Left lung (tissue), 10 donors: ENCODE data around the gene SNX3. TPM values are rescaled to one million over a fixed set of nuclear protein-coding genes. Genes with fewer than 3 reads are reported as not detected.
A peak's percentile ranks its signal among the peaks of the same experiment; 100 is the strongest.
"Not testable (repeated sequence)": the region's sequence is repeated elsewhere in the genome, so short reads cannot be mapped to it uniquely, and the experiment has no call there.

Source experiments
- ATAC-seq: fragments of 200-7000 bp; cut with Tn5 transposase; one replicate; pipeline ENCODE4 v1.9.1; 2020; ENCODE audit warnings: moderate library complexity
- DNase-seq, 4 donors: peaks; one replicate each; pipeline ENCODE4 v3.0.0-alpha.2; 2013 to 2020
- H3K27ac ChIP-seq, 2 donors: fragments of 200-600 bp; sonication (generic) in 1 of 2; one replicate each; pipeline versions ENCODE4 v1.5.0 to v1.8.0; 2020 to 2021
- H3K27me3 ChIP-seq, 2 donors: fragments of 200-600 bp; sonication (generic) in 1 of 2; one replicate each; pipeline versions ENCODE4 v1.5.0 to v1.8.0; 2020 to 2021
- H3K36me3 ChIP-seq, 2 donors: fragments of 200-600 bp; sonication (generic) in 1 of 2; one replicate each; pipeline versions ENCODE4 v1.5.0 to v1.8.0; 2020 to 2021
- H3K4me1 ChIP-seq, 2 donors: fragments of 200-600 bp; one replicate each; pipeline ENCODE4 v1.8.0; 2021
- H3K4me3 ChIP-seq, 2 donors: fragments of 200-600 bp; sonication (generic) in 1 of 2; one replicate each; pipeline versions ENCODE4 v1.5.0 to v1.8.0; 2020 to 2021; ENCODE audit warnings: mild to moderate bottlenecking in 1 of 2
- H3K9me3 ChIP-seq, 2 donors: fragments of 200-600 bp; sonication (generic) in 1 of 2; one replicate each; pipeline versions ENCODE4 v1.5.0 to v1.8.0; 2020 to 2021
- CTCF ChIP-seq, 2 donors: fragments of 200-600 bp; sonication (generic) in 1 of 2; IDR thresholded peaks; one replicate each; pipeline versions ENCODE4 v1.5.0 to v1.8.0; 2021; ENCODE audit warnings: antibody characterized with exemption in 2 of 2
- intact Hi-C, 2 donors: fragments of 100-400 bp; cut with DNase I; formaldehyde crosslinking; loops; one replicate each; pipeline versions ENCODE4 v1.11.2 to v1.14.2; 2022
- polyA plus RNA-seq, 6 donors: library from polyadenylated mRNA; unstranded; fragments of 120-200 nt; gene quantifications; one replicate each; pipeline ENCODE4 v1.2.1, GENCODE V29; 2013; ENCODE audit not compliant: insufficient read length in 6 of 6
- total RNA-seq, 2 donors: library from RNA; stranded (reverse); fragmentation: NEBNext Ultra II Directional; extraction: Animal tissue kit (Norgen Biotek cat#: 25700); gene quantifications; one replicate each; pipeline ENCODE4 v1.2.1, GENCODE V29; 2021
- donor health status: DM: no; HTN: yes; CAD: no.
- donor health status: DM: no; HTN: no; CAD: no.

Gene SNX3
- total and polyA plus RNA-seq, 8 donors = 196 to 284 (median 232) TPM

GRCh38 chr6:108302386-108302785 is 41.5 kb upstream of the SNX3 start:
- Histone ChIP-seq H3K4me1 (no peaks in the 10 kb centered on the region), H3K27ac (no peak overlapping the region), H3K27me3 (no peaks in the 10 kb centered on the region), H3K4me3 (no peak overlapping the region), H3K36me3 (no peaks in the 10 kb centered on the region), H3K9me3 (no peaks in the 10 kb centered on the region)
- no peak for DNase-seq
- ATAC-seq = no peak
- TF ChIP-seq CTCF (IDR thresholded peaks at IDR 0.05) = no peak
- intact Hi-C loops = no loop called here

GRCh38 chr6:108295676-108296075 is 34.8 kb upstream of the SNX3 start:
- Histone ChIP-seq H3K4me3 (peak overlapping the region; percentile 86 to 88), H3K27me3 (no peaks in the 10 kb centered on the region), H3K36me3 (no peaks in the 10 kb centered on the region), H3K4me1 (peaks cover 5 to 15% of the 10 kb centered on the region in 2 donors), H3K27ac (peak overlapping the region; percentile 96 to 99), H3K9me3 (no peaks in the 10 kb centered on the region)
- DNase-seq (peak in 1 of 4 donors; percentile 3), ATAC-seq (no peak)
- no peak for TF ChIP-seq CTCF (IDR thresholded peaks at IDR 0.05)
- intact Hi-C loops = no loop called here

GRCh38 chr6:108294727-108295625 is 34.1 kb upstream of the SNX3 start, which contains the start of gene AFG1L:
TSS of gene AFG1L (plus strand) at chr6:108295054. CDS start at chr6:108295080, 26 bp downstream.
- Histone ChIP-seq H3K27ac (peak within 1 kb of the TSS; percentile 96 to 99), H3K4me3 (peak within 1 kb of the TSS; percentile 86 to 88), H3K4me1 (peaks cover 5 to 15% of the 10 kb centered on the region in 2 donors), H3K36me3 (no peaks in the 10 kb centered on the region), H3K9me3 (no peaks in the 10 kb centered on the region), H3K27me3 (no peaks in the 10 kb centered on the region)
- DNase-seq = peak; percentile 91 to 98 (median 95)
- TF ChIP-seq CTCF (IDR thresholded peaks at IDR 0.05) = no peak
- ATAC-seq = peak; percentile 99
- intact Hi-C loops = no loop called here

GRCh38 chr6:108294297-108294726 is 33.5 kb upstream of the SNX3 start:
- no peaks in the 10 kb centered on the region for H3K36me3 ChIP-seq
- H3K27ac ChIP-seq = peak overlapping the region; percentile 96 to 99
- DNase-seq = no peak
- TF ChIP-seq CTCF (IDR thresholded peaks at IDR 0.05) = no peak
- ATAC-seq = no peak
- H3K27me3 ChIP-seq = no peaks in the 10 kb centered on the region
- H3K4me3 ChIP-seq = peak overlapping the region; percentile 86 to 88
- intact Hi-C loops = no loop called here
- H3K4me1 ChIP-seq = peaks cover 5 to 15% of the 10 kb centered on the region in 2 donors
- H3K9me3 ChIP-seq = no peaks in the 10 kb centered on the region

- ATAC-seq = no peak
- H3K36me3 ChIP-seq = no peaks in the 10 kb centered on the region
- DNase-seq = no peak
- TF ChIP-seq CTCF (IDR thresholded peaks at IDR 0.05) = no peak
- no peaks in the 10 kb centered on the region for H3K9me3 ChIP-seq
- peaks cover 5 to 15% of the 10 kb centered on the region in 2 donors for H3K4me1 ChIP-seq
- no peaks in the 10 kb centered on the region for H3K27me3 ChIP-seq
- intact Hi-C loops = no loop called here
- H3K27ac ChIP-seq = peak overlapping the region; percentile 96 to 99
- H3K4me3 ChIP-seq = peak overlapping the region; percentile 86 to 88
Observed at GRCh38 chr6:108293527-108294296, 32.9 kb upstream of the SNX3 start.

GRCh38 chr6:108292561-108292960 is 31.7 kb upstream of the SNX3 start:
- H3K9me3 ChIP-seq, ATAC-seq, H3K36me3 ChIP-seq, H3K4me3 ChIP-seq, intact Hi-C loops, H3K27ac ChIP-seq, H3K27me3 ChIP-seq, DNase-seq: not testable (repeated sequence)
- peaks cover 5 to 15% of the 10 kb centered on the region in 2 donors for H3K4me1 ChIP-seq
